Thyroid gland (tissue), 4 donors: ENCODE data around the gene GNG13. TPM values are rescaled to one million over a fixed set of nuclear protein-coding genes. Genes with fewer than 3 reads are reported as not detected.

Experiments
- DNase-seq, 2 donors: peaks; one replicate each; pipeline ENCODE4 v3.0.0-alpha.2; 2019
- H3K27ac ChIP-seq, 3 donors: fragments of 200-600 bp; sonication (generic); 1 replicate in 2 of 3; 2 replicates in 1 of 3; pipeline ENCODE4 v1.5.1; 2016 to 2019; ENCODE audit warnings: mild to moderate bottlenecking in 1 of 3, moderate library complexity in 1 of 3
- H3K27me3 ChIP-seq: fragments of 200-600 bp; sonication (generic); one replicate; pipeline ENCODE4 v1.5.1; 2019
- H3K36me3 ChIP-seq, 2 donors: fragments of 200-600 bp; sonication (generic); one replicate each; pipeline ENCODE4 v1.5.1; 2016 to 2019
- H3K4me1 ChIP-seq, 2 donors: fragments of 200-600 bp; sonication (generic); one replicate each; pipeline ENCODE4 v1.5.1; 2017 to 2019
- H3K4me3 ChIP-seq, 3 donors: fragments of 200-600 bp; sonication (generic); replicated peaks in 1 of 3; 1 replicate in 2 of 3; 2 replicates in 1 of 3; pipeline ENCODE4 v1.5.1; 2016; ENCODE audit warnings: mild to moderate bottlenecking in 1 of 3
- H3K9me3 ChIP-seq: fragments of 200-600 bp; sonication (generic); one replicate; pipeline ENCODE4 v1.5.1; 2017
- CTCF ChIP-seq, 6 experiments: fragments of 200-600 bp in 3 of 6; fragments of 450-650 bp in 3 of 6; sonication (generic) in 3 of 6; IDR thresholded peaks; one replicate each; pipeline ENCODE4 v1.5.1; 2016 to 2019; ENCODE audit warnings: antibody characterized with exemption in 6 of 6, mild to moderate bottlenecking in 2 of 6, inconsistent platforms in 1 of 6, moderate library complexity in 1 of 6
- POLR2A ChIP-seq, 2 donors: fragments of 450-650 bp; IDR thresholded peaks; one replicate each; pipeline ENCODE4 v1.6.1; 2017; ENCODE audit warnings: antibody characterized with exemption in 2 of 2, mild to moderate bottlenecking in 2 of 2, moderate library complexity in 1 of 2
- WGBS, 2 donors: methylation state at CpG; one replicate each; pipeline ENCODE4 v1.1.5; 2017; 5-methylcytosine and 5-hydroxymethylcytosine counted together
- intact Hi-C: fragments of 100-400 bp; cut with DNase I; formaldehyde crosslinking; loops from one replicate; pipeline ENCODE4 v1.15.1; 2023
- total RNA-seq, 4 donors: library from RNA; depleted of rRNA; stranded (reverse); fragments of >200 nt; gene quantifications; one replicate each; pipeline ENCODE4 v1.2.3, GENCODE V29; 2016

The GNG13 gene
- total RNA-seq, 4 donors from 2014 or later, result not detected

DNA sequence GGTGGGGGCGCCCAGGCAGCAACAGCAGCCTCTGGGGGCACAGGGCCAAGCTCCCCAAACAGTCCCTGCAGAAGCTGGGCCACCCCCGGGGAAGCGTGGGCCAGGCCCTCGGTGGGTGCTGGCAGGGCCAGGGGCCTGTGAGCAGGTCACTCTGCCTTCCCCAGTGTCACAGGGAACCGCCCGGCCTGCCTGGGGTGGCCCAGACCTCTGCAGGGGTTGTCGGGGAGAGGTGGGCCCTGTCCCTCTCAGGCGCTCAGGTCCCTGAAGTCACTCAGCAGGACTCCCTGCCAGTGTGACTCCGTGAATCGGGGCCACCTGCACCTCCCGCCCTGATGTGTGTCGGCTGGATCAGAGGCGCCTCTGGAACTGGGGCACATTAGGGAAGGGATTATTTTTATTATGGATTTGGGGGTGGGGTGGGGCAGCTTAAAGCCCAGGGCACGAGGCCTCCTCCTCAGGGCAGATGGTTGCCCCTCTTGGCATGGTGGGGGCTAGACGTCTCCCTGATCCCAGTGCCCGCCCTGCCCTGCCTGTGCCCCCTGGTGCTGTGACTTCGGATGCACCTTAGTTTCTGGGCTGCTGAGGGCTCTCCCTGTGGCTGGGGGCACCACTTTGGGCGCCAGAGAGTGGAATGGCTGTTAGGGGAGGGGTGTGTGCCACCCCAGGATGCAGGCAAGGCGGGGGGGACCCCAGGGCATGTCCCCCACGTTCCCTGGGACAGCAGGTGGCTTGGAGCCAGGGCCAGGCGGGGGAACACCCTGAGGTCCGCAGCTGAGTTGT lies 1.2 kb upstream of the GNG13 start:
- H3K4me3 ChIP-seq, result no peak overlapping the region
- intact Hi-C loops, result no loop called here
- H3K27me3 ChIP-seq, result peaks cover 8% of the 10 kb centered on the region
- H3K9me3 ChIP-seq, result no peaks in the 10 kb centered on the region
- peaks cover 0 to 3% of the 10 kb centered on the region in 2 donors for H3K4me1 ChIP-seq
- H3K27ac ChIP-seq, result no peak overlapping the region
- TF ChIP-seq CTCF (IDR thresholded peaks at IDR 0.05) (no peak), POLR2A (IDR thresholded peaks at IDR 0.05) (no peak)
- WGBS, 2 donors, result 51 to 57% methylated on average over 4 to 5 of the region's 22 CpGs
- H3K36me3 ChIP-seq, result no peaks in the 10 kb centered on the region
- DNase-seq, result no peak

DNA sequence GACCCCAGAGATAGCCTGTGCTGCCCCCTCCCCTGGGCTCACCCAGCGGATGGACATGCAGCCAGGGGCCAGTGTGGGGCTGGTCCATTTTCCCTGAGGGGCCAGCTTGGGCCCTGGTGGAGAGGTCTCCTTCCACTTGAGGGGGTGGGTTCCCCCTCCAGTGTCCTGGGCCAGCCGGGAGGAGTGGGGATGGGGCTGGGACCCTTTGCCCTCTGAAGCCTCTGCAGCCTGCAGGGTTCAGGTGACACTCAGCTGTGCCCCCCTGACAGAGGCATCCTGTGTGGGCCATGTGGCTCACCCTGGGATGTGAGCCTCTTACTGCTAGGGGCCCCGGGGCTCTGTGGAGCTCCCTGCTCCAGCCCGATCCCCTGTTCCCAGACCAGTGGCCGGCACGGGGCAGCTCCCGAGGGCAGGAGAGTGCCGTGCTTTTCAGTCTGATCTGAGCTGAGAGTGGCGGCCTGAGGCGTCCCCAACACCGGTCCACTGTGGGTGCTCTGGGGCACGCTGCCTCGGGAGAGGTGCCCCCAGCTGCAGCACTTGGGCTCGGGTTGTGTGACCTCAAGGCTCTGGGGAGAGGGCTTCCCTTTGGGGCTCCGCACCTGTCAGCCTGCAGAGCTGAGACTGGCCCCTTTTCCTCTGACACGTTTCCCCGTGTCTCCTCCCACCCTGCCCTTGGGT lies 439 bp upstream of the GNG13 start:
- no peaks in the 10 kb centered on the region for H3K36me3 ChIP-seq
- TF ChIP-seq POLR2A (IDR thresholded peaks at IDR 0.05) (no peak), CTCF (IDR thresholded peaks at IDR 0.05) (no peak)
- WGBS, 2 donors, result 0% methylated on average over 1 of the region's 17 CpGs; no CpG with 5 or more reads in 1 of the 2 donors
- H3K27ac ChIP-seq, result no peak overlapping the region
- H3K9me3 ChIP-seq, result no peaks in the 10 kb centered on the region
- peaks cover 8% of the 10 kb centered on the region for H3K27me3 ChIP-seq
- intact Hi-C loops, result no loop called here
- no peak for DNase-seq
- no peak overlapping the region for H3K4me3 ChIP-seq
- H3K4me1 ChIP-seq, result no peaks in the 10 kb centered on the region

DNA sequence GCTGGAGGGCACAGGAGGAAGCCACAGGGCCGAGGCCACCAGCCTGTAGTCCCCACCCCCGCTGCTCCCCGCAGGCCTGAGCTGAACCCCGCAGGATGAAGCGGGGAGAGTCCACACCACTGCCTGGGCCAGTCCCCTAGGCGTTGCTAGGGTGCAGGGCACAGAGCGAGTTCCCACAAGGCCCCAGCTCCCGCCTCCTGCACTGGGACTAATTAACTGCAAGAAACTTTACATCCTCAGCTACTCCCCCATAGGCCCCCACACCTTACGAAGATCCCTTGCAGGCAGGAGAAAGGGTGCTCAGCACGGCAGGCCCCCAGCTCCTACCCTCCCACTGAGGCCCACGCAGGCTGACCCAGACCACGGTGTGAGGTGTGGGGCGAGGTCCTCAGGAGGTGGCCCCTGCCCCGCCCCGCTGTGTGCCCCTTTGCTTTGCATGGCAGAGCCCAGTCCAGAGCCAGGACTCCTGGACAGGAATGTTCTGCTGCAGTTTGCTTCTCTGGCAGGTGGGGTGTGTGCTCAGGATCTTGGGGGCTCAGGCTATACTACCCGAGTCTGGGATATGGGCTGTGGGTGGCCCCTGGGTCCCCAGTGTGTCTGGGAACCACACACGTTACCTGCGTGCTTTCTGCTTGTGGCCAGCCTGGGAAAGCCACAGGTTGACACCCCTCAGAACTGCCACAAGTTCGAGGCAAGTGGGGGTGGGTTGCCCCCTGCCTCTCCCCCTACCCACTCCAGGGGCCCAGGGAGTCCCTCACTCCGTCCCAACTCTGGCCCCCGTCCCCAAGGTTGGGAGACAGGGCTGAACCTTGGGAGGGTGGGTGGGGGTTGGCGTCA lies 1.2 kb downstream of the GNG13 start:
- H3K4me1 ChIP-seq, result no peaks in the 10 kb centered on the region
- TF ChIP-seq CTCF (IDR thresholded peaks at IDR 0.05), result no peak
- no peak for TF ChIP-seq POLR2A (IDR thresholded peaks at IDR 0.05)
- no peak for DNase-seq
- H3K36me3 ChIP-seq, result no peaks in the 10 kb centered on the region
- intact Hi-C loops, result no loop called here
- no peak overlapping the region for H3K4me3 ChIP-seq
- 76 to 80% methylated on average over 8 to 9 of the region's 22 CpGs for WGBS, 2 donors
- H3K27ac ChIP-seq, result no peak overlapping the region
- H3K9me3 ChIP-seq, result no peaks in the 10 kb centered on the region
- peaks cover 8% of the 10 kb centered on the region for H3K27me3 ChIP-seq

DNA sequence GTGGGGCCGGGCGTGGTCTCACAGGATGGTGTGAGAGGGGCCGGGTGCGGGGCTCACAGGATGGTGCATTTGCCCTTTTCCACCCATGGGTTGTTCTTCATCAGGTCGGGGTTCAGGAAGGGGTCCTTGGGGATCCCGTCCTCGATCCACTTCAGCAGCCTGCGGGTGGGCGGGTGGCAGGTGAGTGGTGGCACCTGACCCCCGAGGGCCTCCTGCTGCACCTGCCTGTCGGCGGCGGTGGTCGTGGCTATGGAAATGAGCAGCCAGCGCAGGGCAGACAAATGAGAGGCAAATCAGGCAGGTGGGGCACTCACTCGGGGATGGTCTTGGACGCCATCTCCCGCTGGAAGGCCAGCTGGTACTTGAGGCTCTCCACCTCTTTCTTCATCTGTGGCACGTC lies 1.9 kb downstream of the GNG13 start:
- DNase-seq, result no peak
- intact Hi-C loops, result no loop called here
- TF ChIP-seq POLR2A (IDR thresholded peaks at IDR 0.05) (no peak), CTCF (IDR thresholded peaks at IDR 0.05) (no peak)
- no peaks in the 10 kb centered on the region for H3K9me3 ChIP-seq
- H3K4me1 ChIP-seq, result no peaks in the 10 kb centered on the region
- peaks cover 8% of the 10 kb centered on the region for H3K27me3 ChIP-seq
- 90% methylated on average over 6 to 19 of the region's 19 CpGs for WGBS, 2 donors
- H3K4me3 ChIP-seq, result no peak overlapping the region
- H3K27ac ChIP-seq, result no peak overlapping the region
- no peaks in the 10 kb centered on the region for H3K36me3 ChIP-seq
